Measurements from ENCODE around the gene ENG. TPM values are rescaled to one million over a fixed set of nuclear protein-coding genes. Genes with fewer than 3 reads are reported as not detected.
"Not testable (repeated sequence)": the region's sequence is repeated elsewhere in the genome, so short reads cannot be mapped to it uniquely, and the experiment has no call there.

Gene ENG
- total RNA-seq, 8 experiments from 2014 or later: 0.21 to 28.1 (median 2.4) TPM

- ATAC-seq (replicated peaks in 6 of 8): no peak
- H3K4me3 ChIP-seq: no peak overlapping the region
- no peak overlapping the region for H3K27ac ChIP-seq
- in situ Hi-C loops (cut with MboI; ENCODE audit: low pct_unique_long_range_greater_than_20kb in 2 of 9, low sequenced_read_pairs in 9 of 9, unreplicated experiment in 9 of 9): no loop called here
- H3K4me1 ChIP-seq (replicated peaks in 1 of 2): peaks cover 0 to 14% of the 10 kb centered on the region in 2 donors
- WGBS, 10 experiments: 30 to 100% (median 86%) methylated on average over 1 to 3 of the region's 11 CpGs; no CpG with 5 or more reads in 6 of the 10 experiments
These were observed 502 bp upstream of the ENG start for GRCh38 chr9:127854960-127855359.

GRCh38 chr9:127853312-127854183 is 910 bp downstream of the ENG start:
- peak in 3 of 8 experiments; percentile 61 to 72 (median 67) for ATAC-seq (replicated peaks in 6 of 8)
- H3K27ac ChIP-seq: no peak overlapping the region
- H3K4me1 ChIP-seq (replicated peaks in 1 of 2): peaks cover 0 to 14% of the 10 kb centered on the region in 2 donors
- in situ Hi-C loops (cut with MboI; ENCODE audit: low pct_unique_long_range_greater_than_20kb in 2 of 9, low sequenced_read_pairs in 9 of 9, unreplicated experiment in 9 of 9): no loop called here
- 0 to 70% (median 3%) methylated on average over 1 to 5 of the region's 13 CpGs; no CpG with 5 or more reads in 7 of the 10 experiments for WGBS, 10 experiments
- no peak overlapping the region for H3K4me3 ChIP-seq

- no peak for ATAC-seq (replicated peaks in 6 of 8)
- in situ Hi-C loops (cut with MboI; ENCODE audit: low pct_unique_long_range_greater_than_20kb in 2 of 9, low sequenced_read_pairs in 9 of 9, unreplicated experiment in 9 of 9): no loop called here
These were observed 1.6 kb downstream of the ENG start for GRCh38 chr9:127852829-127853228.

GRCh38 chr9:127850286-127850830 is 4.1 kb downstream of the ENG start:
- H3K27ac ChIP-seq: no peak overlapping the region
- WGBS, 10 experiments: 85 to 100% (median 91%) methylated on average over 1 to 6 of the region's 17 CpGs; no CpG with 5 or more reads in 3 of the 10 experiments
- in situ Hi-C loops (cut with MboI; ENCODE audit: low pct_unique_long_range_greater_than_20kb in 2 of 9, low sequenced_read_pairs in 9 of 9, unreplicated experiment in 9 of 9): no loop called here
- no peak for ATAC-seq (replicated peaks in 6 of 8)
- no peak overlapping the region for H3K4me3 ChIP-seq
- peaks cover 0 to 9% of the 10 kb centered on the region in 2 donors for H3K4me1 ChIP-seq (replicated peaks in 1 of 2)

More at GRCh38 chr9:127852829-127853228, 1.6 kb downstream of the ENG start:
- Histone ChIP-seq H3K4me3 (no peak overlapping the region), H3K4me1 (replicated peaks in 1 of 2) (peaks cover 0 to 10% of the 10 kb centered on the region in 2 donors), H3K27ac (no peak overlapping the region)
- 40 to 96% (median 80%) methylated on average over 1 to 7 of the region's 9 CpGs; no CpG with 5 or more reads in 1 of the 10 experiments for whole genome bisulfite sequencing, 10 experiments

GRCh38 chr9:127848756-127849504 is 5.5 kb downstream of the ENG start:
- no peak for ATAC-seq (replicated peaks in 6 of 8)
- no peaks in the 10 kb centered on the region for H3K4me1 ChIP-seq (replicated peaks in 1 of 2)
- in situ Hi-C loops (cut with MboI; ENCODE audit: low pct_unique_long_range_greater_than_20kb in 2 of 9, low sequenced_read_pairs in 9 of 9, unreplicated experiment in 9 of 9): no loop called here
- no peak overlapping the region for H3K4me3 ChIP-seq
- H3K27ac ChIP-seq: no peak overlapping the region
- 86 to 100% (median 94%) methylated on average over 1 to 8 of the region's 10 CpGs; no CpG with 5 or more reads in 2 of the 10 experiments for WGBS, 10 experiments

GRCh38 chr9:127847833-127848755 is 6.4 kb downstream of the ENG start:
- WGBS, 10 experiments: 70 to 100% (median 90%) methylated on average over 1 to 9 of the region's 12 CpGs
- ATAC-seq (replicated peaks in 6 of 8): no peak
- no peak overlapping the region for H3K27ac ChIP-seq
- H3K4me3 ChIP-seq: no peak overlapping the region
- H3K4me1 ChIP-seq (replicated peaks in 1 of 2): no peaks in the 10 kb centered on the region
- in situ Hi-C loops (cut with MboI; ENCODE audit: low pct_unique_long_range_greater_than_20kb in 2 of 9, low sequenced_read_pairs in 9 of 9, unreplicated experiment in 9 of 9): no loop called here

GRCh38 chr9:127847178-127847510 is 7.3 kb downstream of the ENG start:
- no peaks in the 10 kb centered on the region for H3K4me1 ChIP-seq (replicated peaks in 1 of 2)
- H3K27ac ChIP-seq: no peak overlapping the region
- ATAC-seq (replicated peaks in 6 of 8): peak in 2 of 8 experiments; percentile 49 to 50
- H3K4me3 ChIP-seq: no peak overlapping the region
- 44 to 100% (median 80%) methylated on average over 1 to 5 of the region's 6 CpGs; no CpG with 5 or more reads in 5 of the 10 experiments for WGBS, 10 experiments
- in situ Hi-C loops (cut with MboI; ENCODE audit: low pct_unique_long_range_greater_than_20kb in 2 of 9, low sequenced_read_pairs in 9 of 9, unreplicated experiment in 9 of 9): no loop called here

GRCh38 chr9:127846443-127847177 is 7.8 kb downstream of the ENG start:
- Histone ChIP-seq H3K4me1 (replicated peaks in 1 of 2) (no peaks in the 10 kb centered on the region), H3K4me3 (no peak overlapping the region), H3K27ac (no peak overlapping the region)
- WGBS, 10 experiments: 40 to 84% (median 83%) methylated on average over 1 to 6 of the region's 18 CpGs; no CpG with 5 or more reads in 7 of the 10 experiments
- in situ Hi-C loops (cut with MboI; ENCODE audit: low pct_unique_long_range_greater_than_20kb in 2 of 9, low sequenced_read_pairs in 9 of 9, unreplicated experiment in 9 of 9): no loop called here
- peak in 3 of 8 experiments; percentile 8 to 31 (median 19) for ATAC-seq (replicated peaks in 6 of 8)

- WGBS, 10 experiments: 87 to 100% (median 96%) methylated on average over 1 to 4 of the region's 4 CpGs; no CpG with 5 or more reads in 5 of the 10 experiments
- in situ Hi-C loops (cut with MboI; ENCODE audit: low pct_unique_long_range_greater_than_20kb in 2 of 9, low sequenced_read_pairs in 9 of 9, unreplicated experiment in 9 of 9); H3K27ac ChIP-seq; H3K4me1 ChIP-seq (replicated peaks in 1 of 2); ATAC-seq (replicated peaks in 6 of 8); H3K4me3 ChIP-seq: not testable (repeated sequence)
These were observed 8.8 kb downstream of the ENG start for GRCh38 chr9:127845619-127846018.

- WGBS, 10 experiments: 48 to 100% (median 71%) methylated on average over 1 to 6 of the region's 16 CpGs; no CpG with 5 or more reads in 5 of the 10 experiments
- H3K27ac ChIP-seq: no peak overlapping the region
- no peak for ATAC-seq (replicated peaks in 6 of 8)
- no peaks in the 10 kb centered on the region for H3K4me1 ChIP-seq (replicated peaks in 1 of 2)
- in situ Hi-C loops (cut with MboI; ENCODE audit: low pct_unique_long_range_greater_than_20kb in 2 of 9, low sequenced_read_pairs in 9 of 9, unreplicated experiment in 9 of 9): no loop called here
- H3K4me3 ChIP-seq: no peak overlapping the region
These were observed 9.6 kb downstream of the ENG start for GRCh38 chr9:127844821-127845359.

GRCh38 chr9:127841087-127841835 is 13.2 kb downstream of the ENG start:
- WGBS, 10 experiments: 60 to 94% (median 91%) methylated on average over 1 to 13 of the region's 15 CpGs; no CpG with 5 or more reads in 3 of the 10 experiments
- Histone ChIP-seq H3K4me3 (no peak overlapping the region), H3K27ac (no peak overlapping the region), H3K4me1 (replicated peaks in 1 of 2) (peaks cover 5 to 8% of the 10 kb centered on the region in 2 donors)
- no peak for ATAC-seq (replicated peaks in 6 of 8)
- in situ Hi-C loops (cut with MboI; ENCODE audit: low pct_unique_long_range_greater_than_20kb in 2 of 9, low sequenced_read_pairs in 9 of 9, unreplicated experiment in 9 of 9): no loop called here
